HCT116 (cell line): ENCODE data around the gene PLS3. TPM values are rescaled to one million over a fixed set of nuclear protein-coding genes. Genes with fewer than 3 reads are reported as not detected.

Experiments used
- ATAC-seq: fragments of 200-7000 bp; cut with Tn5 transposase; 2 replicates; pipeline ENCODE4 v1.9.1; 2020; ENCODE audit warnings: mild to moderate bottlenecking, moderate library complexity
- BruUV-seq: library from RNA; stranded (reverse); fragments of 400-500 nt; replicated peaks from 2 replicates; lab custom pipeline; 2021; lab: Mats Ljungman, UMichigan
- CTCF ChIA-PET: fragments of 300-600 bp; sonication (Branson Sonifier 250); formaldehyde crosslinking; loops from one replicate; lab custom pipeline; 2021; ENCODE audit warnings: antibody characterized with exemption; lab: Charles Lee
- POLR2A ChIA-PET: fragments of 300-600, 350-600 bp; sonication (Branson Sonifier 250); formaldehyde crosslinking; loops from one replicate; lab custom pipeline; 2021; ENCODE audit warnings: antibody characterized with exemption; lab: Charles Lee
- RAD21 ChIA-PET, 2 experiments: fragments of 300-600 bp; sonication (Branson Sonifier 250); formaldehyde crosslinking; loops; one replicate each; lab custom pipeline; 2023; ENCODE audit warnings: low total read pairs in 2 of 2; ENCODE audit not compliant: uncharacterized antibody in 2 of 2, unreplicated experiment in 2 of 2, low non-redundant PET in 1 of 2; lab: Charles Lee
- DNase-seq: peaks from one replicate; pipeline ENCODE4 v3.0.0-alpha.2; 2010; ENCODE audit warnings: low read depth, low spot score
- H2AFZ ChIP-seq: fragments of 200-600 bp; shearing (Covaris generic), sonication (generic); 2 replicates; pipeline ENCODE4 v1.6.1; 2017; ENCODE audit warnings: low read depth, mixed run types, mixed read lengths, antibody characterized with exemption, low read length; ENCODE audit not compliant: poor library complexity, severe bottlenecking
- H3K27ac ChIP-seq: 2 replicates; pipeline ENCODE4 v1.5.1; 2012; ENCODE audit warnings: low read depth, low read length
- H3K27me3 ChIP-seq: fragments of 200-600 bp; sonication (generic); 2 replicates; pipeline ENCODE4 v1.6.1; 2016; ENCODE audit warnings: mixed run types, low read length, mixed read lengths; ENCODE audit not compliant: insufficient read depth
- H3K36me3 ChIP-seq, 2 experiments: fragments of 200-500 bp in 1 of 2; fragments of 200-600 bp in 1 of 2; sonication (Bioruptor generic) in 1 of 2; sonication (generic) in 1 of 2; 2 replicates each; pipeline versions ENCODE4 v1.5.1 to v1.6.1; 2014 to 2016; ENCODE audit warnings: low read length in 2 of 2, inconsistent platforms in 1 of 2, mixed read lengths in 1 of 2, mixed run types in 1 of 2; ENCODE audit not compliant: insufficient read depth in 2 of 2, control insufficient read depth in 1 of 2
- H3K4me1 ChIP-seq, 2 experiments: fragments of 200-600 bp in 1 of 2; sonication (generic) in 1 of 2; 2 replicates each; pipeline versions ENCODE4 v1.5.1 to v1.6.1; 2012 to 2017; ENCODE audit warnings: low read length in 2 of 2, inconsistent platforms in 1 of 2, mild to moderate bottlenecking in 1 of 2, mixed read lengths in 1 of 2, mixed run types in 1 of 2, moderate library complexity in 1 of 2; ENCODE audit not compliant: insufficient read depth in 2 of 2, control insufficient read depth in 1 of 2
- H3K4me2 ChIP-seq: fragments of 200-600 bp; sonication (generic); 2 replicates; pipeline ENCODE4 v1.6.1; 2017; ENCODE audit warnings: mixed run types, low read length, mixed read lengths
- H3K4me3 ChIP-seq, 2 experiments: fragments of 200-600 bp in 1 of 2; sonication (generic) in 1 of 2; replicated peaks in 1 of 2; 2 replicates each; pipeline ENCODE4 v1.5.1; 2011 to 2016; ENCODE audit warnings: low read length in 2 of 2, control low read depth in 1 of 2, low read depth in 1 of 2, mild to moderate bottlenecking in 1 of 2, mixed read lengths in 1 of 2, mixed run types in 1 of 2
- H3K79me2 ChIP-seq: fragments of 200-600 bp; sonication (generic); 2 replicates; pipeline ENCODE4 v1.6.1; 2017; ENCODE audit warnings: mild to moderate bottlenecking, mixed run types, low read length, moderate library complexity, mixed read lengths; ENCODE audit not compliant: insufficient read depth
- H3K9ac ChIP-seq: fragments of 200-600 bp; sonication (generic); 2 replicates; pipeline ENCODE4 v1.6.1; 2016; ENCODE audit warnings: low read length, mixed read lengths
- H3K9me2 ChIP-seq: fragments of 200-600 bp; sonication (generic), shearing (Covaris generic); 2 replicates; pipeline ENCODE4 v1.6.1; 2017; ENCODE audit warnings: mixed run types, mild to moderate bottlenecking, moderate library complexity; ENCODE audit not compliant: insufficient read depth
- H3K9me3 ChIP-seq, 2 experiments: fragments of 200-500 bp in 1 of 2; fragments of 200-600 bp in 1 of 2; sonication (Bioruptor generic) in 1 of 2; sonication (generic) in 1 of 2; 2 replicates each; pipeline ENCODE4 v1.6.1; 2014 to 2017; ENCODE audit warnings: low read length in 2 of 2, mixed read lengths in 2 of 2, inconsistent platforms in 1 of 2, low read depth in 1 of 2, mild to moderate bottlenecking in 1 of 2, mixed run types in 1 of 2, moderate library complexity in 1 of 2; ENCODE audit not compliant: control insufficient read depth in 1 of 2, insufficient read depth in 1 of 2
- H4K20me1 ChIP-seq: fragments of 200-600 bp; sonication (generic), shearing (Covaris generic); 2 replicates; pipeline ENCODE4 v1.6.1; 2017; ENCODE audit warnings: mixed run types, mild to moderate bottlenecking, moderate library complexity; ENCODE audit not compliant: insufficient read depth
- CEBPB ChIP-seq: IDR thresholded peaks from 2 replicates; pipeline ENCODE4 v1.6.1; 2012; ENCODE audit warnings: low read depth
- CTCF ChIP-seq, 3 experiments: fragments of 200-600 bp in 1 of 3; sonication (generic) in 1 of 3; IDR thresholded peaks in 2 of 3; conservative IDR thresholded peaks in 1 of 3; 2 replicates each; pipeline ENCODE4 v1.5.1; 2012 to 2017; ENCODE audit warnings: low read depth in 2 of 3, low read length in 2 of 3, antibody characterized with exemption in 1 of 3, borderline replicate concordance in 1 of 3, control low read depth in 1 of 3, mild to moderate bottlenecking in 1 of 3, mixed read lengths in 1 of 3, mixed run types in 1 of 3, moderate library complexity in 1 of 3; ENCODE audit not compliant: insufficient read depth in 1 of 3
- EGR1 ChIP-seq: IDR thresholded peaks from 2 replicates; pipeline ENCODE4 v1.6.1; 2012; ENCODE audit warnings: low read depth
- ELF1 ChIP-seq: IDR thresholded peaks from 2 replicates; pipeline ENCODE4 v1.6.1; 2012; ENCODE audit warnings: low read depth, borderline replicate concordance
- EZH2phosphoT487 ChIP-seq: fragments of 200-600 bp; IDR thresholded peaks from 2 replicates; pipeline ENCODE4 v1.6.1; 2018; ENCODE audit warnings: antibody characterized with exemption, borderline replicate concordance
- FOSL1 ChIP-seq: IDR thresholded peaks from 2 replicates; pipeline ENCODE4 v1.6.1; 2012; ENCODE audit warnings: low read depth
- JUND ChIP-seq: IDR thresholded peaks from 2 replicates; pipeline ENCODE4 v1.6.1; 2012
- MAX ChIP-seq: IDR thresholded peaks from 2 replicates; pipeline ENCODE4 v1.6.1; 2012
- POLR2A ChIP-seq: IDR thresholded peaks from 2 replicates; pipeline ENCODE4 v1.7.0; 2011; ENCODE audit warnings: borderline replicate concordance; ENCODE audit not compliant: insufficient read depth, insufficient read length; ENCODE audit errors: extremely low read depth
- POLR2AphosphoS5 ChIP-seq: IDR thresholded peaks from 2 replicates; pipeline ENCODE4 v1.6.1; 2011; ENCODE audit warnings: mild to moderate bottlenecking, low read depth, low read length, moderate library complexity
- RAD21 ChIP-seq: IDR thresholded peaks from 2 replicates; pipeline ENCODE4 v1.6.1; 2012; ENCODE audit warnings: low read depth, mild to moderate bottlenecking
- REST ChIP-seq: IDR thresholded peaks from 2 replicates; pipeline ENCODE4 v1.6.1; 2012; ENCODE audit warnings: low read depth
- SIN3A ChIP-seq: IDR thresholded peaks from 2 replicates; pipeline ENCODE4 v1.6.1; 2012; ENCODE audit warnings: low read depth
- SRF ChIP-seq: IDR thresholded peaks from 2 replicates; pipeline ENCODE4 v1.6.1; 2012; ENCODE audit warnings: low read depth
- TCF7L2 ChIP-seq: IDR thresholded peaks from 2 replicates; pipeline ENCODE4 v1.7.0; 2011; ENCODE audit warnings: borderline replicate concordance, inconsistent platforms; ENCODE audit not compliant: insufficient read depth, insufficient read length; ENCODE audit errors: extremely low read depth
- YY1 ChIP-seq: IDR thresholded peaks from 2 replicates; pipeline ENCODE4 v1.6.1; 2011; ENCODE audit warnings: low read length, low read depth, moderate library complexity, mild to moderate bottlenecking; ENCODE audit not compliant: insufficient replicate concordance; ENCODE audit errors: extremely low read depth
- ZFX ChIP-seq: fragments of 450-650 bp; IDR thresholded peaks from 2 replicates; pipeline ENCODE4 v1.6.1; 2017
- ZNF274 ChIP-seq: fragments of 200-500 bp; sonication (Bioruptor generic); IDR thresholded peaks from 2 replicates; pipeline ENCODE4 v1.6.1; 2014; ENCODE audit warnings: mild to moderate bottlenecking, low read depth, low read length, inconsistent platforms
- intact Hi-C: fragments of 100-400 bp; cut with micrococcal nuclease; formaldehyde crosslinking; loops from 2 replicates; pipeline ENCODE4 v1.10.0; 2022
- total RNA-seq: library from RNA; stranded (reverse); gene quantifications from one replicate; pipeline ENCODE4 v1.2.1, GENCODE V29; 2021; ENCODE audit not compliant: unreplicated experiment

The PLS3 gene
- total RNA-seq, 1 experiment from 2014 or later: 50.8 TPM

- BruUV-seq: no TSS peak
- no peak overlapping the region for H3K27ac ChIP-seq
- RAD21 ChIA-PET: no interaction called here
- H3K9me3 ChIP-seq: no peaks in the 10 kb centered on the region
- intact Hi-C loops: no loop called here
- no peaks in the 10 kb centered on the region for H3K9me2 ChIP-seq
- H3K9ac ChIP-seq: no peak overlapping the region
- DNase-seq: no peak
- H2AFZ ChIP-seq: no peak overlapping the region
- no peak for ATAC-seq
- H3K4me2 ChIP-seq: no peak overlapping the region
- CTCF ChIA-PET: no interaction called here
- H4K20me1 ChIP-seq: no peaks in the 10 kb centered on the region
- H3K4me3 ChIP-seq: no peak overlapping the region
- H3K27me3 ChIP-seq: no peaks in the 10 kb centered on the region
- H3K4me1 ChIP-seq: no peaks in the 10 kb centered on the region
- no peak for TF ChIP-seq JUND
- TF ChIP-seq EZH2phosphoT487: no peak
- no peak for TF ChIP-seq FOSL1
- TF ChIP-seq RAD21: no peak
- TF ChIP-seq ZFX: no peak
- POLR2A ChIA-PET: no interaction called here
- no peaks in the 10 kb centered on the region for H3K36me3 ChIP-seq
- H3K79me2 ChIP-seq: no peaks in the 10 kb centered on the region
These were observed 38.0 kb upstream of the PLS3 start for GRCh38 chrX:115522952-115523351.

- Histone ChIP-seq H3K4me1 (no peaks in the 10 kb centered on the region), H3K36me3 (no peaks in the 10 kb centered on the region), H3K27ac (no peak overlapping the region), H3K4me2 (no peak overlapping the region), H3K27me3 (no peaks in the 10 kb centered on the region), H3K9ac (no peak overlapping the region), H4K20me1 (no peaks in the 10 kb centered on the region), H3K4me3 (no peak overlapping the region), H3K79me2 (no peaks in the 10 kb centered on the region), H3K9me2 (no peaks in the 10 kb centered on the region), H2AFZ (no peak overlapping the region), H3K9me3 (no peaks in the 10 kb centered on the region)
- BruUV-seq: no TSS peak
- no peak for ATAC-seq
- RAD21 ChIA-PET: no interaction called here
- no peak for DNase-seq
- POLR2A ChIA-PET: no interaction called here
- intact Hi-C loops: no loop called here
- CTCF ChIA-PET: no interaction called here
- TF ChIP-seq SIN3A (no peak), MAX (no peak), CEBPB (no peak), REST (no peak), SRF (no peak), CTCF (IDR thresholded peaks at IDR 0.05 in 2 of 3, conservative IDR thresholded peaks at IDR 0.05 in 1 of 3; ENCODE audit: borderline replicate concordance in 1 of 3, insufficient read depth in 1 of 3, low read depth in 2 of 3, low read length in 2 of 3) (no peak), ELF1 (no peak), JUND (no peak), POLR2AphosphoS5 (no peak), TCF7L2 (no peak), POLR2A (no peak), FOSL1 (no peak), EGR1 (no peak), YY1 (no peak), ZNF274 (no peak)
These were observed 35.5 kb upstream of the PLS3 start for GRCh38 chrX:115525486-115525885.
